Measurements from ENCODE around the gene RIOK1.
"Not testable (repeated sequence)": the region's sequence is repeated elsewhere in the genome, so short reads cannot be mapped to it uniquely, and the experiment has no call there.

RIOK1 gene

GRCh38 chr6:7389451-7390225 lies at the start of gene RIOK1, which contains the start of gene CAGE1:
RIOK1 (plus strand) TSS chr6:7389808; CDS start chr6:7390003, 195 bp downstream.
CAGE1 (minus strand) TSS chr6:7389742; CDS start chr6:7387173, 2,569 bp downstream.
- peak; percentile 97 for DNase-seq

- no peak for DNase-seq
These were observed 48.3 kb upstream of the RIOK1 start for GRCh38 chr6:7341271-7341670.

DNA sequence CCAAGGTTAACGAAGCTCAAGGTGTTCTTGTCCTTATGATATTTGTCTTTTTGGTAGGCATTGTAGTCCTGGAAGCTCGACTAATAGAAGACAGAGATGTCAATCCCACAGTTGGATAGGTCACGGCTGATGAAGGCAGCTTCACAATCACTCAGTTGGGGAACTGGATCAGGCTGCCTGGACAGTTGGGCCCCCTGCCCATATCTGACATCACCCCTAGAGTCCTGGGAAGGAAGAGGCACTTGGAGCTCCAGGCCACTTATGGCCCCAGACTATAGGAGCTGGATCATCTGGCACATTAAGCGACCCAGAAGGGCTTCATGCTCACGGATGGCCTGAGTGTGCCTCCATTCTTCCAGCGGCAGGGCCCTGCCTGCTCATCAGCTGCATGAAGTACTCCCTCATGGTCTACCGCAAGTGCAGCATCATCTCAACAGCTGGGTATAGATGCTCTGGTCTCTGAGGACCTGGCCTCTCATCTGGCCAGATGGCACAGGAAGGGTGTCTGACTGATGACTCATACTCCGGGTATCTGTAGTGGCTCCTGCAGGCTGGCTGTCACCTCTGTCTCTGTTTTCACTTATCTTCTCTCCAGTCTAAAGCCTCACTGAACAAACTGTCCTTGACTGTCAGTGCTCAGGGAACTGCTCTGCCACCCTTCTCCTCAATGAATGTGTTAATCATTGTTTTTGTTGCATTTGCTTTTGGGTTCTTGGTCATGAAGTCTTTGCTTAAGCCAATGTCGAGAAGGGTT lies 47.4 kb upstream of the RIOK1 start:
- DNase-seq, result no peak

DNA sequence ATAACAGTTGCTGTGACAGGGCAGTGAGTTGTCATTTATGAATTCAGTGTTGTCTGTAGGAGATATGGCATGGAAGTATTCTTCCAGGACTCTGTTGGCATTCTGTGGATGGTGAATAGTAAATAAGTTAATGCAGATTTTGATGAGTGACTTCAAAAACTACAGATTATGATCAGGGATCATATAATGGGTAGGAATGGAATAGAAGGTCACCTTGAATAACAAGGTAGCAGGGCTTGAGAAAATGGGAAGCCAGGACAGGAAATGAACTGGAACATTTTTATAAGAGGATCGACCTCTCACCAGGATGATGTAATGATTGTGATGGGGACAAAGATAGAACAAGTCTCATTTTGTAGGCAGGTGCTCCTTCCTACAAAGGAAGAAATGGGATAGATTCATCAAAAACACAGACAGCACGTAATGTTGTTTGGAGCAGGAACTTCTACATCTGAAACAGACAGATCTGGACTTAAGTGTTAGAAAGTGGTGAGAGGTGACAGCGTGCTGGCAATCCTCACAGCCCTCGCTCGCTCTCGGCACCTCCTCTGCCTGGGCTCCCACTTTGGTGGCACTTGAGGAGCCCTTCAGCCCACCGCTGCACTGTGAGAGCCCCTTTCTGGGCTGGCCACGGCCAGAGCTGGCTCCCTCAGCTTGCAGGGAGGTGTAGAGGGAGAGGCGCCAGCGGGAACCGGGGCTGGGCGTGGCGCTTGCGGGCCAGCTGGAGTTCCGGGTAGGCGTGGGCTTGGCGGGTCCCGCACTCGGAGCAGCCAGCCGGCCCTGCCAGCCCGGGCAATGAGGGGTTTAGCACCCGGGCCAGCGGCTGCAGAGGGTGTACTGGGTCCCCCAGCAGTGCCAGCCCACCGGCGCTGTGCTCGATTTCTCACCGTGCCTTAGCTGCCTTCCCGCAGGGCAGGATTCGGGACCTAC lies 45.8 kb upstream of the RIOK1 start:
- no peak for DNase-seq

GRCh38 chr6:7344773-7345450 lies 44.7 kb upstream of the RIOK1 start:
- DNase-seq, result not testable (repeated sequence)

DNA sequence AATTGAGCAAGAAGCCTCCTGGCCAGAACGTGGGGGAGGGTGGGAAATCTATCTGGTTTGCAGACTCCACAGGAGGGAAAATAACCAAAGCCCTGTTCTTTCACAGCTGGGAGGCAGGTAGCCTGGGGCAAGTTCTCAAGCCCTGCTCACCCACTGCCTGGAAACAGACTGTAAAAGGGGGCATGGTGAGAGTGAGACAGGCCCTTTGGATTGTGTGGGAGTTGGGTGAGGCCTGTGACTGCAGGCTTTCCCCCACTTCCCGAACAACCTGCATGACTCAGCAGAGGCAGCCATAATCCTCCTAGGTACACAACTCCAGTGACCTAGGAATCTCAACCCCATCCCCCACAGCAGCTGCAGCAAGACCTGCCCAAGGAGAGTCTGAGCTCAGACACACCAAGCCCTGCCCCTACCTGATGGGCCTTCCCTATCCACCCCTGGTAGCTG lies 42.0 kb upstream of the RIOK1 start:
- DNase-seq, result not testable (repeated sequence)

DNA sequence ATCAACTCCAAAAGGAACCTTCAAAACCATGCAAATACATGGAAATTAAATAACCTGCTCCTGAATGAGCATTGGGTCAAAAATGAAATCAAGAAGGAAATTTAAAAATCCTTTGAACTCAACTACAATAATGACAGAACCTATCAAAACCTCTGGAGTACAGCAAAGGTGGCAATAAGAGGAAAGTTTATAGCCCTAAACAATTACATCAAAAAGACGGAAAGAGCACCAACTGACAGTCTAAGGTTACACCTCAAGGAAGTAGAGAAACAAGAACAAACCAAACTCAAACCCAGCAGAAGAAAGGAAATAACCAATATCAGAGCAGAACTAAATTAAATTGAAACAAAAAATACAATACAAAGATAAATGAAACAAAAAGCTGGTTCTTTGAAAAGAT lies 39.0 kb upstream of the RIOK1 start:
- DNase-seq, result not testable (repeated sequence)

GRCh38 chr6:7351916-7352315 lies 37.7 kb upstream of the RIOK1 start:
- not testable (repeated sequence) for DNase-seq

DNA sequence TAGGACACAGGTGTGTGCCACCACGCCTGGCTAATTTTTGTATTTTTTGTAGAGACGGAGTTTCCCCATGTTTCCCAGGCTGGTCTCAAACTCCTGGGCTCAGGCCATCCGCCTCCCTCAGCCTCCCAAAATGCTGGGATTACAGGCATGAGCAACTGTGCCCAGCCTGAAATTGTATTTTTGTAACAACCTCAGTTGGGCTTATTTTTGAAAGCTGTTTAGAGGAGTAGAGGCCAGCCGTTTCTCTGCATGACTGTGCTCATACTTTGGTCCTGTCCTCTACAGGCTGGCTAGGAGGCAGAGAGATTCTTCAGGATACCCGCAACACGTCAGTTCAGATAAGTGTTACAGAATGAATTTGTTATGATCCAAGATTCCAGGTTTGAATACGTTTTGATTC lies 22.2 kb upstream of the RIOK1 start:
- DNase-seq, result no peak

- DNase-seq, result no peak
These were observed 15.9 kb upstream of the RIOK1 start for GRCh38 chr6:7373739-7374138.

- no peak for DNase-seq
These were observed 11.6 kb upstream of the RIOK1 start for GRCh38 chr6:7377961-7378360.

GRCh38 chr6:7378740-7379139 lies 10.9 kb upstream of the RIOK1 start:
- no peak for DNase-seq

GRCh38 chr6:7381092-7381491 lies 8.5 kb upstream of the RIOK1 start:
- no peak for DNase-seq

DNA sequence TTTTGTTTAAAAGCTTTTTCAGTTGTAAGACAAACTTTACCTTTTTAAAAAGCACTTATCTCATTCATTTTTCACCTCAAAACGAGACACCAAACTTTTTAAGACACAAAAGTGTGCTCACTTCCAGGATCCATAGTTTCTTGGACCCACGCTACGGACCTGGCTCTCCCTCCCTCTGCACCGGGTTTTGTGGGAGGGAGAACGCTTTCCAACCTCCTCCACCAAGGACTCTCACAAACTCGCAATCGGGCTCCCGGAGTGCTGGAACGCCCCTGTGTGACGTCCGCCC lies 502 bp upstream of the RIOK1 start:
- DNase-seq, result no peak

DNA sequence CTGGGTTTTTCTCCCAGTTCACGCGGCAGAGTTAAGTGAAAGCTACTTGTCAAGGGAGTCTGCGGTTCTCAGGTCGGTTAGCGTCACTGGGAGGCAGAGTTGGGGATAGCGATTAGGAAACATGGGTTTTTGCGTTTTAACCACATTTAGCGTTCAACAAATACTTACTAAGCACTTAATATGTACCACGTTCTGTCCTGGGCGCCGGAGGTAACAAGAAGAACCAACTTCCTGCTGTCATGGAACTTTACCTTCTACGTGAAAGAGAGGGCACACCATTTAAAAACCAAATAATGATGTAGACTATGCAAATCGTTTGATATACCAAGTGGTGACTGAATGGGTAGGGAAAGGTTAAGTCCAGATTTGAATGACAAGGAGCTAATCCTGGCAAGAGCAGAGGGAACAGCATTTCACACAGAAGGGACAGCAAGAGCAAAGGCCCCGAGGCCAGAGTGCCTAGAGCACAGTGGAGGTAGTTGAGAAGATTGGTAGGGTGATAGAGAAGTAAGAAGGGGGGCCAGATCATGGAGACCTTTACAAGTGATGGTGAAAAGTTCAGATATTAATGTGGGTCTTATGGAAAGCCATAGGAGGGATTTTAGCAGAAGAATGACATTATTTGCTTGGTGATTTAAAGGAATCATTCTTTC lies 744 bp downstream of the RIOK1 start:
- no peak for DNase-seq

DNA sequence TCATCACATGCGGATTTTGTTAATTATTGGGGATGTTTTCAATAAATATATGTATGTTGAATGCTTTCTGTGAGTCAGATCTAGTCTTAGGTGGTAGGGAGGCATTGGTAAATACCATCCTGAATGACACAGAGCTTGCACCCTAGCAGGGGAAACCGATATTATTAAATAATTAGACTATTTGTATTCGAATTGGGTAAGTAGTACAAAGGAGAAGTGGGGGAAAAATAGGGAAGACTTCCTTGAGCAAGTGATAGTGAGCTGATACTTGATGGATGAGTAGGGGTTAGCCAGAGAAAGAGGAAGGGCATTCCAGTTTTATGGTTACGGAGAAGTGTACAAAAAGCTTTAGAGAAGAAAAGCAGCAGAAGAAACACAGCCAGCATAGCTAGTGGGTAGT lies 1.5 kb downstream of the RIOK1 start:
- DNase-seq, result no peak

DNA sequence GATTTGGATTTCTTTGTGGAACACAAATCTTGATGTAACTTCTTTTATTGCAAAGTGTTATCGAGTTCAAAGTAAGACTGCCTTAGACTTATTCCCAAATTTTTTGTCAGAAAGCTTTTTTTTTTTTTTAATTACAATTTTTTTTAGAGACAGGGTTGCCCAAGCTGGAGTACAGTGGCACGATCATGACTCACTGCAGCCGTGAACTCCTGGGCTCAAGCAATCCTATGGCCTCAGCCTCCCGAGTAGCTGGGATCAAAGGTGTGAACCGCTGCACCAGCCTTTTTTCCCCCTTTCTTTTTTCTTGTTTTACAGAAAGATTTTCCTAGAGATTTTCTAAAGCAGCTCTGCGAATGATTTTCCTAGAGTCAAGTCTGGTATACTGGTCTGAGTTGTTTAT lies 2.8 kb downstream of the RIOK1 start:
- no peak for DNase-seq

DNA sequence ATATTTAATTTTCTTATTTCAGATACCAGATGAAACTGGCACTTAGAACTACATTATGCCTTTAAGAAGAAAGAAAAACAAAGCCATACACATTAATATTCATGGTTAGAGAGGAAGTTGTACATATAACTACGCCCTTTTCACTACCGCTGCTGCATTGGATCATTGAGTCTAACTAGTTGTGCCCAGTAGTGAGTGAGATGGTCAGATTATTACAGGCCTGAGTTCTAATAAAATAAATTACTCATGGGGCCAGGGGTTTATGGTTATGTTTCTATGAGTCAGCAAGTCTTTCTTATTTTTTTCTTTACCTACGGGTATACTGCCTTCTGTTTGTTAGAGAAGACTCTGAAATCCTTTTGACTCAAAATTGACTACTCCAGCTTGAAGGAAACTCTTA lies 11.5 kb downstream of the RIOK1 start:
- DNase-seq, result no peak

GRCh38 chr6:7402716-7403115 lies 13.1 kb downstream of the RIOK1 start:
- no peak for DNase-seq

DNA sequence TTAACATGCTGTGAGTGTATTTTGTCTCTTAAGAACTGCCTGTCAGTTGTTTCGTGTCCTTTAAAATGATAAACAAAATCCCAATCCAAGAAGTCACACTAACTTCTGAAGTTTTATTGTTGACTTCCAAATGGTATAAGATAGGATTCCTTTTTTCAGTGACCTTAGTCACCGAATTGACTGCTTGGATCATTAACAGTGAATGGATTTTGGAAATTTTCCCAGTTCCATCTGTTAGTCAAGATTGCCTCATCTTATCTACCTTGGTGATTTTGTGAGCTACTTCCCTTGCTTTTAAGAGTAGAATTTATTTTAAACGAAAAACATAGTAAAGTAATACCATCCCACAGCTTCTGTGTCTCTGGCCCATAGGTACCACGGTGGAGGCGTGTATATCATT lies 14.9 kb downstream of the RIOK1 start:
- no peak for DNase-seq

DNA sequence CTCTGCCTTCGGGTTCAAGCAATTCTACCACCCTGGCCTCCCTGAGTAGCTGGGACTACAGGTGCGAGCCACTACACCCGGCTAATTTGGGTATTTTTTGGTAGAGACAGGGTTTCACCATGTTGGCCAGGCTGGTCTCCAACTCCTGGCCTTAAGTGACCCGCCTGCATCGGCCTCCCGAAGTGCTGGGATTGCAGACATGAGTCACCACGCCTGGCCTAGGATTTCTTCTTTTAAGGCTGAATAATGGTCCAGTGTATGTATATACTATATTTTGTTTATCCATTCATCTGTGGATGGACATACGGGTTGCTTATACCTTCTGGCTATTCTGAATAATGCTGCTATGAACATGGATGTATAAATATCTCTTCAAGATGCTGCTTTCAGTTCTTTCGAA lies 17.1 kb downstream of the RIOK1 start:
- no peak for DNase-seq

DNA sequence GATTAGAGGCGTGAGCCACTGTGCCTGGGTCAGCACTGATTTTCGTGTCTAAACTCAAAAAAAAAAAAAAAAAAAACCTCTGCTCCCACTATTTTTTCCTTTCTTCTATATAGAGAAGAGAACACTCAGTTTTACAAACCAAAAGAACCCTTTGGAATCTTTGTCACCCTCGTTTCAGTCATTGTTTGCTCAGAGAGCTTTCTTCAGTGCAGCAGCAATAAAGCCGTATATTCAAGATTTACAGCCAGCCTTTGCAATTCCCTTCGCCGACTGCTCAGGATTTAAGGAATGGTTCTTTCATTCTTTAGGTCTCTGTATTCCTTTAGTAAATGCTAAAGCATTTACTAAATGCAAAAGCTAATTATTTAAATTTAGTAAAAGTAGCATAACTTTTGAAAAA lies 20.1 kb downstream of the RIOK1 start:
- no peak for DNase-seq

Data from activated naive CD4-positive, alpha-beta T cell treated with Interleukin-2 at 50 U/mL for 16 hours (primary cell).